Middle frontal gyrus (tissue), 1 donor: ENCODE data around the gene CPSF3.
A peak's percentile ranks its signal among the peaks of the same experiment; 100 is the strongest.
"Not testable (repeated sequence)": the region's sequence is repeated elsewhere in the genome, so short reads cannot be mapped to it uniquely, and the experiment has no call there.

Source experiments
- DNase-seq: peaks from one replicate; pipeline ENCODE4 v3.0.0-alpha.2; 2015; ENCODE audit warnings: low spot score; ENCODE audit errors: extremely low spot score

CPSF3 gene

GRCh38 chr2:9466147-9466683 is 42.8 kb downstream of the CPSF3 start:
- no peak for DNase-seq

GRCh38 chr2:9467687-9468086 is 44.2 kb downstream of the CPSF3 start:
- DNase-seq = no peak

- peak; percentile 53 for DNase-seq
Measured at GRCh38 chr2:9471206-9471605, 47.8 kb downstream of the CPSF3 start.

- no peak for DNase-seq
Measured at GRCh38 chr2:9472511-9472910, 49.1 kb downstream of the CPSF3 start.

- DNase-seq = no peak
Measured at GRCh38 chr2:9473308-9473984, 50.0 kb downstream of the CPSF3 start.

- no peak for DNase-seq
Measured at GRCh38 chr2:9473985-9474360, 50.5 kb downstream of the CPSF3 start.

GRCh38 chr2:9474361-9475057 is 51.1 kb downstream of the CPSF3 start, which contains the start of gene IAH1:
Gene IAH1 (plus strand): TSS chr2:9474551. CDS start chr2:9474567, 16 bp downstream.
- peak; percentile 44 for DNase-seq

- DNase-seq = no peak
Measured at GRCh38 chr2:9477914-9478313, 54.5 kb downstream of the CPSF3 start.

GRCh38 chr2:9478526-9478925 is 55.1 kb downstream of the CPSF3 start:
- no peak for DNase-seq

GRCh38 chr2:9480157-9480556 is 56.7 kb downstream of the CPSF3 start:
- DNase-seq = no peak

- no peak for DNase-seq
Measured at GRCh38 chr2:9483107-9483506, 59.7 kb downstream of the CPSF3 start.

GRCh38 chr2:9484533-9484932 is 61.1 kb downstream of the CPSF3 start:
- DNase-seq = no peak

GRCh38 chr2:9488583-9489547 is 65.4 kb downstream of the CPSF3 start:
- DNase-seq = no peak

GRCh38 chr2:9490789-9491188 is 67.3 kb downstream of the CPSF3 start:
- DNase-seq = no peak

- no peak for DNase-seq
Measured at GRCh38 chr2:9492927-9493326, 69.5 kb downstream of the CPSF3 start.

GRCh38 chr2:9493478-9493877 is 70.0 kb downstream of the CPSF3 start:
- DNase-seq = no peak

- no peak for DNase-seq
Measured at GRCh38 chr2:9494081-9494480, 70.6 kb downstream of the CPSF3 start.

- DNase-seq = no peak
Measured at GRCh38 chr2:9497017-9497416, 73.6 kb downstream of the CPSF3 start.

GRCh38 chr2:9498210-9498609 is 74.8 kb downstream of the CPSF3 start:
- DNase-seq = no peak

GRCh38 chr2:9508931-9509330 is 85.5 kb downstream of the CPSF3 start:
- DNase-seq = no peak

GRCh38 chr2:9513946-9514345 is 90.5 kb downstream of the CPSF3 start:
- DNase-seq = not testable (repeated sequence)
